ENCODE results near the gene SELPLG.

DNA sequence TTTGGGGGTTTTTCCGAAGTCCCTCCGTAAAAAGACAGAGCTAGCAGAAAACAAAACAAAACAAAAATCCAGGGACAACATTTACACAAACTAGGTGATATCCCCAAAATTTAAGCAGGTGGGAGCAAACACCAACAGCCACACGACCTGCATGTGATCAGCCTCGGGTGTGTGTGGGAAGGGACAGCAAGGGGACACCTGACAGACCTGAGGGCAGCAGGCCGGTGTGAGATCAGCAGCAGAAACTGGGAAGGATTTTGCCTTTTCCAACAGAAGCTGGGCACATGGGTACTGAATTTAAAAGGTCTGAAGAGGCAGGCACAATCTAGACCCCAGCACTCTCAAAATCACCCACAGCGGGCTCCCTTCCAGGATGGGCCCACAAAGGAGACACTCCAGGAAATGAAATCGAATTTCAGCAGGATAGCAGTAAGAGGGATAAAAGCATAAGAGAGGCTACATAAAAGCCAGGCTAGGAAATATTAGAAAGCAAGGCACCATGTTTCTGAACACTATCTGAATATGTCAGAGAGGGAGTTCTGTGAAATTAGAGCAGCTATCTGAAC, 36.5 kb upstream of the SELPLG start:
- TF ChIP-seq EZH2 (IDR thresholded peaks at IDR 0.05; ENCODE audit: insufficient read depth, poor library complexity, severe bottlenecking) (no peak), EZH2phosphoT487 (IDR thresholded peaks at IDR 0.05; ENCODE audit: insufficient read depth, low read depth) (no peak)

All from GM23248 (cell line).